Vagina (tissue), 2 donors: ENCODE measurements around the gene CDKN2B.

Experiments used
- POLR2A ChIP-seq, 2 donors: fragments of 450-650 bp; IDR thresholded peaks; one replicate each; pipeline ENCODE4 v1.6.1; 2017; ENCODE audit warnings: antibody characterized with exemption in 2 of 2, mild to moderate bottlenecking in 2 of 2, moderate library complexity in 2 of 2
- POLR2AphosphoS5 ChIP-seq, 2 donors: sonication (generic); formaldehyde crosslinking; IDR thresholded peaks; one replicate each; pipeline ENCODE4 v1.9.0; 2017; ENCODE audit warnings: antibody characterized with exemption in 2 of 2, mild to moderate bottlenecking in 2 of 2, low read depth in 1 of 2; ENCODE audit not compliant: insufficient read depth in 1 of 2
- TF ChIP-seq, protein P1 (sequence below), 3 experiments: fragments of 450-650 bp in 2 of 3; fragments of 200-600 bp in 1 of 3; sonication (generic) in 1 of 3; IDR thresholded peaks; one replicate each; pipeline ENCODE4 v1.5.1; 2017 to 2019; ENCODE audit warnings: antibody characterized with exemption in 3 of 3, mild to moderate bottlenecking in 2 of 3, moderate library complexity in 2 of 3

DNA sequence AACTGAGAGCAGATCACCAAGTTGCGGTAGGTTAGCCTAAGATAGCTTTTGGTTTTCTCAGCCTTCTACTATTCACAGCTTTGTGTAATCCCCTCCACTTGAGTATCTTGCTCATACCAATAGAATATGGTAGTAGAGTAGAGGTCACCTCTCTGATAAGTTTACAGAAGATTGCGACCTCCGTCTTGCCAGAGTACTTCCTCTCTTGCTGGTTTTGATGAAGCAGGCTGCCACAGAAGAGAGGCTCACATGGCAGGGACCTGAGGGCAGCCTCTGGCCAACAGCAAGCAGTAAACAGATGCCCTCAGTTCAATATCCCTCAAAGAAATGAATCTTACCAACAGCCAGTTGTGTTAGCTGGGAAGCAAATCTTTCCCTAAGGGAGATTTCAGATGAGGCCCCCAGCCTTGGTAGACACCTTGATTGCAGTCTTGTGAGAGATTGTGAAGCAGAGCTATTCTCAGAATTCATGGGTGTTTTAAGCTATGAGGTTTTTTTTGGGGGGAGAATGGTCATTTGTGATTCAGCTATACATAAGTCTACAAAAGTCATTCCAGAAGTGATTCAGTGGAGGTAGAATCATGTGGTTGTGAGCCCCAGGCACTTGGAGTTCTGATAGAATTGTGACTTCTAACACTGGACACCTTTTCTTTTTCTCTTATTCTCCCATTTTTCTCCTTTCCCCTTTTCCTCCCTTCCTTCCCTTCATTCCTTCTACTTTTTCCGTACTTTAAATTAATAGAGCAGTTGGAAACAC, 22.7 kb upstream of the CDKN2B start:
- TF ChIP-seq, protein P1, sequence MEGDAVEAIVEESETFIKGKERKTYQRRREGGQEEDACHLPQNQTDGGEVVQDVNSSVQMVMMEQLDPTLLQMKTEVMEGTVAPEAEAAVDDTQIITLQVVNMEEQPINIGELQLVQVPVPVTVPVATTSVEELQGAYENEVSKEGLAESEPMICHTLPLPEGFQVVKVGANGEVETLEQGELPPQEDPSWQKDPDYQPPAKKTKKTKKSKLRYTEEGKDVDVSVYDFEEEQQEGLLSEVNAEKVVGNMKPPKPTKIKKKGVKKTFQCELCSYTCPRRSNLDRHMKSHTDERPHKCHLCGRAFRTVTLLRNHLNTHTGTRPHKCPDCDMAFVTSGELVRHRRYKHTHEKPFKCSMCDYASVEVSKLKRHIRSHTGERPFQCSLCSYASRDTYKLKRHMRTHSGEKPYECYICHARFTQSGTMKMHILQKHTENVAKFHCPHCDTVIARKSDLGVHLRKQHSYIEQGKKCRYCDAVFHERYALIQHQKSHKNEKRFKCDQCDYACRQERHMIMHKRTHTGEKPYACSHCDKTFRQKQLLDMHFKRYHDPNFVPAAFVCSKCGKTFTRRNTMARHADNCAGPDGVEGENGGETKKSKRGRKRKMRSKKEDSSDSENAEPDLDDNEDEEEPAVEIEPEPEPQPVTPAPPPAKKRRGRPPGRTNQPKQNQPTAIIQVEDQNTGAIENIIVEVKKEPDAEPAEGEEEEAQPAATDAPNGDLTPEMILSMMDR (IDR thresholded peaks at IDR 0.05) = no peak
- TF ChIP-seq POLR2AphosphoS5 (IDR thresholded peaks at IDR 0.05; ENCODE audit: insufficient read depth in 1 of 2, low read depth in 1 of 2) (no peak), POLR2A (IDR thresholded peaks at IDR 0.05) (no peak)
